GM12891 (cell line): Measurements from ENCODE around the gene PRDM16.

Source experiments
- PAX5 ChIP-seq: IDR thresholded peaks from 2 replicates; pipeline ENCODE4 v1.6.1; 2011; ENCODE audit warnings: low read length, moderate library complexity, mild to moderate bottlenecking; ENCODE audit not compliant: insufficient read depth, severe bottlenecking
- POLR2A ChIP-seq: IDR thresholded peaks from 2 replicates; pipeline ENCODE4 v1.6.1; 2011; ENCODE audit warnings: low read depth, low read length, control low read depth
- POLR2AphosphoS5 ChIP-seq: IDR thresholded peaks from 2 replicates; pipeline ENCODE4 v1.6.1; 2011; ENCODE audit warnings: low read depth, low read length, control low read depth
- POU2F2 ChIP-seq: IDR thresholded peaks from 2 replicates; pipeline ENCODE4 v1.6.1; 2011; ENCODE audit warnings: low read depth, mild to moderate bottlenecking, control low read depth, low read length, moderate library complexity
- SPI1 ChIP-seq: IDR thresholded peaks from 2 replicates; pipeline ENCODE4 v1.6.1; 2011; ENCODE audit warnings: low read depth, low read length, control low read depth
- TAF1 ChIP-seq: IDR thresholded peaks from 2 replicates; pipeline ENCODE4 v1.6.1; 2011; ENCODE audit warnings: low read depth, low read length, control low read depth

DNA sequence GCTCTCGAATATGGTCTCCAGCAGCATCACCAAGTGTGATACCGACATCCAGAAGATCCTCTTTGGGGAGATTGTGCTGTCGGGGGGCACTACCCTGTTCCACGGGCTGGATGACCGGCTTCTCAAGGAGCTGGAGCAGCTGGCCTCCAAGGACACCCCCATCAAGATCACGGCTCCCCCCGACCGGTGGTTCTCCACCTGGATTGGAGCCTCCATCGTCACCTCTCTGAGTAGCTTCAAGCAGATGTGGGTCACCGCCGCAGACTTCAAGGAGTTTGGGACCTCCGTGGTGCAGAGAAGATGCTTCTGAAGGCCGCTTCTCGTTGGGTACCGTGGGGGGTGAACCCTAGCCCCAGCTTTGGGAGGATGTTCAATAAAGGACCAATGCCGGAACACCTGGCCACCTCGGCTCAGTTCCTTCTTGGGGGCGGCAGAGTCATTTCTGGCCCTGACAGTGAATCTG lies 46.5 kb upstream of the PRDM16 start:
- TF ChIP-seq POLR2A (no peak), SPI1 (no peak), POLR2AphosphoS5 (no peak), TAF1 (no peak), PAX5 (no peak), POU2F2 (no peak)
